Cardiac muscle cell (in vitro differentiated cells and primary cell): ENCODE results near the gene SOX8. TPM values are rescaled to one million over a fixed set of nuclear protein-coding genes. Genes with fewer than 3 reads are reported as not detected.

Experiments
- DNase-seq, 2 donors: peaks; one replicate each; pipeline versions ENCODE4 v3.0.0 to v3.0.0-alpha.2; 2010 to 2017; ENCODE audit warnings: low read depth in 1 of 2, low spot score in 1 of 2
- H3K27ac ChIP-seq: fragments of 200-600 bp; sonication (generic); 2 replicates; pipeline ENCODE4 v1.5.1; 2016
- H3K27me3 ChIP-seq: fragments of 200-600 bp; sonication (generic); 2 replicates; pipeline ENCODE4 v1.6.0; 2016; ENCODE audit warnings: control low read depth
- H3K36me3 ChIP-seq: fragments of 200-600 bp; sonication (generic); 2 replicates; pipeline ENCODE4 v1.5.1; 2016; ENCODE audit warnings: control low read depth
- H3K4me1 ChIP-seq: fragments of 200-600 bp; sonication (generic); 2 replicates; pipeline ENCODE4 v1.8.1; 2017; ENCODE audit warnings: low read depth, mild to moderate bottlenecking, mixed run types
- H3K4me3 ChIP-seq: fragments of 200-600 bp; sonication (generic); 2 replicates; pipeline ENCODE4 v1.5.1; 2016; ENCODE audit warnings: mild to moderate bottlenecking
- H3K9me3 ChIP-seq: fragments of 200-600 bp; sonication (generic); 2 replicates; pipeline ENCODE4 v1.5.1; 2017; ENCODE audit warnings: low read depth, mild to moderate bottlenecking, control low read depth
- CTCF ChIP-seq: IDR thresholded peaks from 2 replicates; pipeline ENCODE4 v1.5.1; 2012; ENCODE audit warnings: low read depth, mild to moderate bottlenecking, low read length
- polyA plus RNA-seq: library from polyadenylated mRNA; unstranded; fragments of >200 nt; fragmentation: Nextera tagmentation; extraction: Ambion mirVana; gene quantifications from 2 replicates; pipeline ENCODE4 v1.2.1, GENCODE V29; 2016
- total RNA-seq: library from RNA; depleted of rRNA; stranded (reverse); fragments of >200 nt; gene quantifications from 2 replicates; pipeline ENCODE4 v1.2.3, GENCODE V29; 2016

SOX8 gene
- total and polyA plus RNA-seq, 2 experiments from 2014 or later = 5.8 to 13.7 TPM

- H3K27me3 ChIP-seq = peaks cover 4% of the 10 kb centered on the region
- no peaks in the 10 kb centered on the region for H3K36me3 ChIP-seq
- TF ChIP-seq CTCF = no peak
Measured at GRCh38 chr16:993731-994130, 12.2 kb downstream of the SOX8 start.

GRCh38 chr16:995087-995486, 13.5 kb downstream of the SOX8 start:
- Histone ChIP-seq H3K27ac (no peak overlapping the region), H3K27me3 (peaks cover 4% of the 10 kb centered on the region), H3K4me1 (no peaks in the 10 kb centered on the region), H3K4me3 (no peak overlapping the region), H3K9me3 (no peaks in the 10 kb centered on the region), H3K36me3 (no peaks in the 10 kb centered on the region)
- no peak for TF ChIP-seq CTCF
- peak; percentile 34 to 50 for DNase-seq

More at GRCh38 chr16:993731-994130, 12.2 kb downstream of the SOX8 start:
- no peaks in the 10 kb centered on the region for H3K9me3 ChIP-seq
- no peaks in the 10 kb centered on the region for H3K4me1 ChIP-seq
- H3K4me3 ChIP-seq = no peak overlapping the region
- no peak overlapping the region for H3K27ac ChIP-seq
- DNase-seq = no peak

GRCh38 chr16:995783-996182, 14.2 kb downstream of the SOX8 start:
- Histone ChIP-seq H3K36me3 (no peaks in the 10 kb centered on the region), H3K4me1 (no peaks in the 10 kb centered on the region), H3K4me3 (no peak overlapping the region), H3K9me3 (no peaks in the 10 kb centered on the region), H3K27me3 (peaks cover 4% of the 10 kb centered on the region), H3K27ac (no peak overlapping the region)
- no peak for TF ChIP-seq CTCF
- no peak for DNase-seq

- Histone ChIP-seq H3K4me3 (no peak overlapping the region), H3K9me3 (no peaks in the 10 kb centered on the region), H3K4me1 (no peaks in the 10 kb centered on the region), H3K36me3 (no peaks in the 10 kb centered on the region), H3K27ac (no peak overlapping the region), H3K27me3 (peaks cover 4% of the 10 kb centered on the region)
- no peak for TF ChIP-seq CTCF
- no peak for DNase-seq
Measured at GRCh38 chr16:996681-997080, 15.1 kb downstream of the SOX8 start.

GRCh38 chr16:997440-998051, 16.0 kb downstream of the SOX8 start:
- Histone ChIP-seq H3K27ac (no peak overlapping the region), H3K4me1 (no peaks in the 10 kb centered on the region), H3K36me3 (no peaks in the 10 kb centered on the region), H3K27me3 (peaks cover 4% of the 10 kb centered on the region), H3K9me3 (no peaks in the 10 kb centered on the region), H3K4me3 (no peak overlapping the region)
- peak; percentile 12 to 38 for DNase-seq
- TF ChIP-seq CTCF = no peak
